SK-N-SH (cell line): ENCODE measurements around the gene PSMA5. TPM values are rescaled to one million over a fixed set of nuclear protein-coding genes. Genes with fewer than 3 reads are reported as not detected.

ENCODE experiments used
- CTCF ChIA-PET: fragments of 300-600, 350-600 bp; formaldehyde crosslinking; extraction: SDS; loops from one replicate; lab custom pipeline; 2021; lab: Yijun Ruan, JAX
- POLR2A ChIA-PET: fragments of 350-600 bp; sonication (Branson Sonifier 250); formaldehyde crosslinking; extraction: SDS; loops from one replicate; lab custom pipeline; 2020; ENCODE audit warnings: antibody characterized with exemption, inconsistent platforms; lab: Yijun Ruan, JAX
- DNase-seq: peaks from one replicate; pipeline ENCODE4 v3.0.0; 2012
- H2AFZ ChIP-seq: fragments of 200-600 bp; sonication (generic); 2 replicates; pipeline ENCODE4 v1.8.1; 2016; ENCODE audit warnings: antibody characterized with exemption, mild to moderate bottlenecking, low read depth
- H3F3A ChIP-seq: fragments of 200-600 bp; sonication (generic); replicated peaks from 2 replicates; pipeline ENCODE3; 2016; ENCODE audit warnings: antibody characterized with exemption, mild to moderate bottlenecking; ENCODE audit not compliant: insufficient read depth
- H3K27ac ChIP-seq, 2 experiments: fragments of 200-500 bp in 1 of 2; fragments of 200-600 bp in 1 of 2; sonication (Bioruptor generic) in 1 of 2; sonication (generic), shearing (Covaris generic) in 1 of 2; 2 replicates each; pipeline versions ENCODE4 v1.5.1 to v1.6.1; 2014 to 2016; ENCODE audit warnings: low read depth in 2 of 2, inconsistent platforms in 1 of 2, low read length in 1 of 2, mild to moderate bottlenecking in 1 of 2, mixed read lengths in 1 of 2
- H3K27me3 ChIP-seq: fragments of 200-600 bp; sonication (generic), shearing (Covaris generic); 2 replicates; pipeline ENCODE4 v1.6.1; 2016; ENCODE audit warnings: mixed run types; ENCODE audit not compliant: insufficient read depth
- H3K36me3 ChIP-seq, 2 experiments: fragments of 200-500 bp in 1 of 2; fragments of 200-600 bp in 1 of 2; sonication (Bioruptor generic) in 1 of 2; sonication (generic) in 1 of 2; replicated peaks in 1 of 2; 2 replicates each; pipeline versions ENCODE3 to v1.5.1; 2014 to 2016; ENCODE audit warnings: low read length in 1 of 2, mild to moderate bottlenecking in 1 of 2; ENCODE audit not compliant: insufficient read depth in 2 of 2, control insufficient read depth in 1 of 2
- H3K4me1 ChIP-seq, 2 experiments: fragments of 200-500 bp in 1 of 2; fragments of 200-600 bp in 1 of 2; sonication (Bioruptor generic) in 1 of 2; sonication (generic), shearing (Covaris generic) in 1 of 2; 2 replicates each; pipeline versions ENCODE4 v1.5.1 to v1.6.1; 2014 to 2016; ENCODE audit warnings: low read depth in 1 of 2, low read length in 1 of 2, mixed run types in 1 of 2; ENCODE audit not compliant: insufficient read depth in 2 of 2, control insufficient read depth in 1 of 2
- H3K4me2 ChIP-seq: fragments of 200-600 bp; sonication (generic), shearing (Covaris generic); 2 replicates; pipeline ENCODE4 v1.6.1; 2017; ENCODE audit warnings: mixed run types
- H3K4me3 ChIP-seq, 2 experiments: fragments of 200-500 bp in 1 of 2; fragments of 200-600 bp in 1 of 2; sonication (Bioruptor generic) in 1 of 2; sonication (generic), shearing (Covaris generic) in 1 of 2; 2 replicates each; pipeline versions ENCODE4 v1.5.1 to v1.8.1; 2014 to 2016; ENCODE audit warnings: low read depth in 2 of 2, inconsistent platforms in 1 of 2, low read length in 1 of 2, mild to moderate bottlenecking in 1 of 2, mixed read lengths in 1 of 2, moderate library complexity in 1 of 2
- H3K79me2 ChIP-seq: fragments of 200-600 bp; sonication (generic); 2 replicates; pipeline ENCODE4 v1.8.1; 2017; ENCODE audit warnings: mild to moderate bottlenecking; ENCODE audit not compliant: insufficient read depth
- H3K9ac ChIP-seq: fragments of 200-600 bp; sonication (generic); 2 replicates; pipeline ENCODE4 v1.6.1; 2017; ENCODE audit warnings: mixed run types
- H3K9me2 ChIP-seq: fragments of 200-600 bp; sonication (generic); 2 replicates; pipeline ENCODE4 v1.6.1; 2017; ENCODE audit warnings: mixed run types
- H3K9me3 ChIP-seq: fragments of 200-600 bp; sonication (generic); 2 replicates; pipeline ENCODE4 v1.6.1; 2017; ENCODE audit warnings: mixed run types, mild to moderate bottlenecking, moderate library complexity
- H4K20me1 ChIP-seq: fragments of 200-600 bp; sonication (generic); 2 replicates; pipeline ENCODE4 v1.6.1; 2017; ENCODE audit warnings: mild to moderate bottlenecking, mixed run types; ENCODE audit not compliant: insufficient read depth
- FOSL2 ChIP-seq: IDR thresholded peaks from 2 replicates; pipeline ENCODE4 v1.4.0; 2012; ENCODE audit warnings: low read depth, mild to moderate bottlenecking, moderate library complexity, borderline replicate concordance
- FOXJ3 ChIP-seq: sonication (generic); formaldehyde crosslinking; IDR thresholded peaks from 2 replicates; pipeline ENCODE4 v1.5.1; 2020; ENCODE audit warnings: mild to moderate bottlenecking, missing genetic modification reagents
- GABPA ChIP-seq: IDR thresholded peaks from 2 replicates; pipeline ENCODE4 v1.4.0; 2012; ENCODE audit warnings: low read depth, mild to moderate bottlenecking
- GATA2 ChIP-seq: sonication (generic); formaldehyde crosslinking; IDR thresholded peaks from 2 replicates; pipeline ENCODE4 v1.5.0; 2020; ENCODE audit warnings: mild to moderate bottlenecking, missing genetic modification reagents
- MEF2A ChIP-seq: IDR thresholded peaks from 2 replicates; pipeline ENCODE4 v1.4.0; 2012; ENCODE audit warnings: low read depth, borderline replicate concordance
- MXI1 ChIP-seq: IDR thresholded peaks from 2 replicates; pipeline ENCODE4 v1.6.1; 2012; ENCODE audit warnings: mild to moderate bottlenecking, low read depth, low read length, improper control_type of control experiment
- NFIC ChIP-seq: IDR thresholded peaks from 2 replicates; pipeline ENCODE4 v1.4.0; 2012; ENCODE audit warnings: borderline replicate concordance
- RCOR1 ChIP-seq: fragments of 150-350 bp; IDR thresholded peaks from 2 replicates; pipeline ENCODE4 v1.6.1; 2017; ENCODE audit warnings: antibody characterized with exemption, low read length
- TAF1 ChIP-seq: IDR thresholded peaks from 2 replicates; pipeline ENCODE4 v1.6.1; 2012; ENCODE audit warnings: low read depth, mild to moderate bottlenecking, low read length, moderate library complexity, borderline replicate concordance
- WGBS: methylation state at CpG from one replicate; pipeline ENCODE4 v1.1.6; 2017; ENCODE audit warnings: low lambda C conversion rate; 5-methylcytosine and 5-hydroxymethylcytosine counted together
- polyA plus RNA-seq, 3 experiments: library from polyadenylated mRNA; depleted of rRNA; stranded (reverse); fragments of >200 nt; gene quantifications; 2 replicates each; pipeline ENCODE4 v1.2.3, GENCODE V29; 2012
- TF ChIP-seq, protein P1 (sequence below): IDR thresholded peaks from 2 replicates; pipeline ENCODE4 v1.4.0; 2012; ENCODE audit warnings: low read depth, borderline replicate concordance
- TF ChIP-seq, protein P2 (sequence below): fragments of 200-600 bp; sonication (generic); IDR thresholded peaks from 2 replicates; pipeline ENCODE4 v1.6.1; 2017; ENCODE audit warnings: antibody characterized with exemption, mild to moderate bottlenecking, moderate library complexity
- TF ChIP-seq, protein P3 (sequence below): IDR thresholded peaks from 2 replicates; pipeline ENCODE4 v1.4.0; 2012; ENCODE audit warnings: low read depth
- TF ChIP-seq, protein P4 (sequence below): fragments of 150-350 bp; IDR thresholded peaks from 2 replicates; pipeline ENCODE4 v1.6.1; 2017; ENCODE audit warnings: antibody characterized with exemption, low read length, low read depth, borderline replicate concordance
- TF ChIP-seq, protein P5 (sequence below): IDR thresholded peaks from 2 replicates; pipeline ENCODE4; 2012
- TF ChIP-seq, protein P6 (sequence below): IDR thresholded peaks from 2 replicates; pipeline ENCODE4 v1.6.1; 2012; ENCODE audit warnings: mild to moderate bottlenecking, low read depth, low read length, moderate library complexity
- TF ChIP-seq, protein P7 (sequence below): IDR thresholded peaks from 2 replicates; pipeline ENCODE4 v1.4.0; 2012; ENCODE audit warnings: low read depth, borderline replicate concordance

Gene PSMA5
- polyA plus RNA-seq, 1 of the 3 experiments (the other 2 are of a cell fraction) = 118 TPM

DNA sequence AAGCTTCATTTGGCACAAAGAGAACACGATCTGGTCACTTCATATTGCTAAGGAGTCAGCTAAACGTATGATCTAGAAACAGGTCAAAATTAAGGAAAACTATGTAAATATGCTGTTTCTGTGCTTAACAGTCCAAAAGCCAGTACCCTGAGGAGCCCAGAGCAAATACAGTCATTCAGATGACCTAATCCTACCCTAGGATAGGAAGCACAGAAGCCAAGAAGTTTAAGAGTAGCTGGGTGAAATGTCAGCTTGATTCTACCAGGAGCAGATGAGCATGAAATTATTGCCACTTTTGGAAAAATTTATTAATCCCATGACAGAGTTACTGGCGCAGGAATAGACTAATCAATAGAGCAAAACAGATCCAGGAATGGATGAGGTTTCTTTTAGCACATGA lies 46.8 kb downstream of the PSMA5 start:
- Histone ChIP-seq H3K79me2 (peaks cover 34% of the 10 kb centered on the region), H3K27ac (no peak overlapping the region), H3K9me2 (no peaks in the 10 kb centered on the region), H3K4me3 (no peak overlapping the region), H3K4me2 (no peak overlapping the region), H4K20me1 (no peaks in the 10 kb centered on the region), H3K4me1 (peaks cover 10 to 18% of the 10 kb centered on the region in 2 experiments; a peak in 3 of 4 replicates), H3K27me3 (no peaks in the 10 kb centered on the region), H2AFZ (no peak overlapping the region), H3K9me3 (no peaks in the 10 kb centered on the region), H3K9ac (no peak overlapping the region), H3K36me3 (no peaks in the 10 kb centered on the region), H3F3A (peaks cover 18% of the 10 kb centered on the region)
- CTCF ChIA-PET = interaction anchor here (0.9 to 3.0 kb wide), 3 partner anchors 19 to 266 kb away, joined by 3 to 10 read pairs (median 4); no protein-coding TSS in a partner anchor
- no peak for DNase-seq
- POLR2A ChIA-PET = no interaction called here
- WGBS = 77% methylated on average over 3 of the region's 3 CpGs
- TF ChIP-seq MXI1 = no peak
- TF ChIP-seq, protein P1, sequence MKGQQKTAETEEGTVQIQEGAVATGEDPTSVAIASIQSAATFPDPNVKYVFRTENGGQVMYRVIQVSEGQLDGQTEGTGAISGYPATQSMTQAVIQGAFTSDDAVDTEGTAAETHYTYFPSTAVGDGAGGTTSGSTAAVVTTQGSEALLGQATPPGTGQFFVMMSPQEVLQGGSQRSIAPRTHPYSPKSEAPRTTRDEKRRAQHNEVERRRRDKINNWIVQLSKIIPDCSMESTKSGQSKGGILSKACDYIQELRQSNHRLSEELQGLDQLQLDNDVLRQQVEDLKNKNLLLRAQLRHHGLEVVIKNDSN = no peak
- no peak for TF ChIP-seq RCOR1
- TF ChIP-seq MEF2A = no peak
- TF ChIP-seq, protein P2, sequence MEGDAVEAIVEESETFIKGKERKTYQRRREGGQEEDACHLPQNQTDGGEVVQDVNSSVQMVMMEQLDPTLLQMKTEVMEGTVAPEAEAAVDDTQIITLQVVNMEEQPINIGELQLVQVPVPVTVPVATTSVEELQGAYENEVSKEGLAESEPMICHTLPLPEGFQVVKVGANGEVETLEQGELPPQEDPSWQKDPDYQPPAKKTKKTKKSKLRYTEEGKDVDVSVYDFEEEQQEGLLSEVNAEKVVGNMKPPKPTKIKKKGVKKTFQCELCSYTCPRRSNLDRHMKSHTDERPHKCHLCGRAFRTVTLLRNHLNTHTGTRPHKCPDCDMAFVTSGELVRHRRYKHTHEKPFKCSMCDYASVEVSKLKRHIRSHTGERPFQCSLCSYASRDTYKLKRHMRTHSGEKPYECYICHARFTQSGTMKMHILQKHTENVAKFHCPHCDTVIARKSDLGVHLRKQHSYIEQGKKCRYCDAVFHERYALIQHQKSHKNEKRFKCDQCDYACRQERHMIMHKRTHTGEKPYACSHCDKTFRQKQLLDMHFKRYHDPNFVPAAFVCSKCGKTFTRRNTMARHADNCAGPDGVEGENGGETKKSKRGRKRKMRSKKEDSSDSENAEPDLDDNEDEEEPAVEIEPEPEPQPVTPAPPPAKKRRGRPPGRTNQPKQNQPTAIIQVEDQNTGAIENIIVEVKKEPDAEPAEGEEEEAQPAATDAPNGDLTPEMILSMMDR = no peak
- no peak for TF ChIP-seq FOXJ3 (CRISPR knock-in tag)
- TF ChIP-seq GABPA = no peak
- TF ChIP-seq, protein P3, sequence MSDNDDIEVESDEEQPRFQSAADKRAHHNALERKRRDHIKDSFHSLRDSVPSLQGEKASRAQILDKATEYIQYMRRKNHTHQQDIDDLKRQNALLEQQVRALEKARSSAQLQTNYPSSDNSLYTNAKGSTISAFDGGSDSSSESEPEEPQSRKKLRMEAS = no peak
- TF ChIP-seq, all 33 proteins: peak for 0

DNA sequence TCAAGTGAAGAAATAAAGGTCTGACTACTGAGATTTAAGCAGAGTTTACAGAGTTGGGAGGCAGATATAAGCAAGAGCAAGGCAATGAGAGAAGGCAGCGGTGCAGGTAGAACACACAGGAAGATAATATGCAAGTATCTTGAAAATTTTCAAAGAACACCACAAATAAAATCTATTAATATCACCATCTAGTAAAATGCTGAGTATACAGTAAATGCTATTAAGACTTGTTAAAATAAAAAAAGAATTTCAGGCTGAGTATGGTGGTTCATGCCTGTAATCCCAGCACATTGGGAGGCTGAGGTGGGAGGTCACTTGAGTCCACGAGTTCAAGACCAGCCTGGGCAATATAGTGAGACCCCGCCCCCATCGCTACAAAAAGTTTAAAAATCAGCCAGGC lies 48.5 kb downstream of the PSMA5 start:
- Histone ChIP-seq H3K27me3 (no peaks in the 10 kb centered on the region), H3K4me3 (no peak overlapping the region), H3K27ac (no peak overlapping the region), H2AFZ (no peak overlapping the region), H3K9me3 (no peaks in the 10 kb centered on the region), H3K79me2 (peaks cover 50% of the 10 kb centered on the region), H3F3A (peaks cover 18% of the 10 kb centered on the region), H3K9ac (no peak overlapping the region), H3K9me2 (no peaks in the 10 kb centered on the region), H3K4me2 (no peak overlapping the region), H4K20me1 (no peaks in the 10 kb centered on the region), H3K36me3 (no peaks in the 10 kb centered on the region), H3K4me1 (peaks cover 2 to 7% of the 10 kb centered on the region in 2 experiments; a peak in 2 of 4 replicates)
- no peak for DNase-seq
- ChIA-PET POLR2A (no interaction called here), CTCF (no interaction called here)
- 93% methylated on average over 4 of the region's 4 CpGs for WGBS
- TF ChIP-seq, protein P4, sequence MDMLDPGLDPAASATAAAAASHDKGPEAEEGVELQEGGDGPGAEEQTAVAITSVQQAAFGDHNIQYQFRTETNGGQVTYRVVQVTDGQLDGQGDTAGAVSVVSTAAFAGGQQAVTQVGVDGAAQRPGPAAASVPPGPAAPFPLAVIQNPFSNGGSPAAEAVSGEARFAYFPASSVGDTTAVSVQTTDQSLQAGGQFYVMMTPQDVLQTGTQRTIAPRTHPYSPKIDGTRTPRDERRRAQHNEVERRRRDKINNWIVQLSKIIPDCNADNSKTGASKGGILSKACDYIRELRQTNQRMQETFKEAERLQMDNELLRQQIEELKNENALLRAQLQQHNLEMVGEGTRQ = no peak
- TF ChIP-seq GATA2 (CRISPR knock-in tag) (no peak), FOSL2 (no peak), NFIC (no peak), TAF1 (no peak)
- TF ChIP-seq, protein P5, sequence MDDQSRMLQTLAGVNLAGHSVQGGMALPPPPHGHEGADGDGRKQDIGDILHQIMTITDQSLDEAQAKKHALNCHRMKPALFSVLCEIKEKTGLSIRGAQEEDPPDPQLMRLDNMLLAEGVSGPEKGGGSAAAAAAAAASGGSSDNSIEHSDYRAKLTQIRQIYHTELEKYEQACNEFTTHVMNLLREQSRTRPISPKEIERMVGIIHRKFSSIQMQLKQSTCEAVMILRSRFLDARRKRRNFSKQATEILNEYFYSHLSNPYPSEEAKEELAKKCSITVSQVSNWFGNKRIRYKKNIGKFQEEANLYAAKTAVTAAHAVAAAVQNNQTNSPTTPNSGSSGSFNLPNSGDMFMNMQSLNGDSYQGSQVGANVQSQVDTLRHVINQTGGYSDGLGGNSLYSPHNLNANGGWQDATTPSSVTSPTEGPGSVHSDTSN = no peak
- TF ChIP-seq, protein P6, sequence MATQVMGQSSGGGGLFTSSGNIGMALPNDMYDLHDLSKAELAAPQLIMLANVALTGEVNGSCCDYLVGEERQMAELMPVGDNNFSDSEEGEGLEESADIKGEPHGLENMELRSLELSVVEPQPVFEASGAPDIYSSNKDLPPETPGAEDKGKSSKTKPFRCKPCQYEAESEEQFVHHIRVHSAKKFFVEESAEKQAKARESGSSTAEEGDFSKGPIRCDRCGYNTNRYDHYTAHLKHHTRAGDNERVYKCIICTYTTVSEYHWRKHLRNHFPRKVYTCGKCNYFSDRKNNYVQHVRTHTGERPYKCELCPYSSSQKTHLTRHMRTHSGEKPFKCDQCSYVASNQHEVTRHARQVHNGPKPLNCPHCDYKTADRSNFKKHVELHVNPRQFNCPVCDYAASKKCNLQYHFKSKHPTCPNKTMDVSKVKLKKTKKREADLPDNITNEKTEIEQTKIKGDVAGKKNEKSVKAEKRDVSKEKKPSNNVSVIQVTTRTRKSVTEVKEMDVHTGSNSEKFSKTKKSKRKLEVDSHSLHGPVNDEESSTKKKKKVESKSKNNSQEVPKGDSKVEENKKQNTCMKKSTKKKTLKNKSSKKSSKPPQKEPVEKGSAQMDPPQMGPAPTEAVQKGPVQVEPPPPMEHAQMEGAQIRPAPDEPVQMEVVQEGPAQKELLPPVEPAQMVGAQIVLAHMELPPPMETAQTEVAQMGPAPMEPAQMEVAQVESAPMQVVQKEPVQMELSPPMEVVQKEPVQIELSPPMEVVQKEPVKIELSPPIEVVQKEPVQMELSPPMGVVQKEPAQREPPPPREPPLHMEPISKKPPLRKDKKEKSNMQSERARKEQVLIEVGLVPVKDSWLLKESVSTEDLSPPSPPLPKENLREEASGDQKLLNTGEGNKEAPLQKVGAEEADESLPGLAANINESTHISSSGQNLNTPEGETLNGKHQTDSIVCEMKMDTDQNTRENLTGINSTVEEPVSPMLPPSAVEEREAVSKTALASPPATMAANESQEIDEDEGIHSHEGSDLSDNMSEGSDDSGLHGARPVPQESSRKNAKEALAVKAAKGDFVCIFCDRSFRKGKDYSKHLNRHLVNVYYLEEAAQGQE = no peak
- TF ChIP-seq, protein P7, sequence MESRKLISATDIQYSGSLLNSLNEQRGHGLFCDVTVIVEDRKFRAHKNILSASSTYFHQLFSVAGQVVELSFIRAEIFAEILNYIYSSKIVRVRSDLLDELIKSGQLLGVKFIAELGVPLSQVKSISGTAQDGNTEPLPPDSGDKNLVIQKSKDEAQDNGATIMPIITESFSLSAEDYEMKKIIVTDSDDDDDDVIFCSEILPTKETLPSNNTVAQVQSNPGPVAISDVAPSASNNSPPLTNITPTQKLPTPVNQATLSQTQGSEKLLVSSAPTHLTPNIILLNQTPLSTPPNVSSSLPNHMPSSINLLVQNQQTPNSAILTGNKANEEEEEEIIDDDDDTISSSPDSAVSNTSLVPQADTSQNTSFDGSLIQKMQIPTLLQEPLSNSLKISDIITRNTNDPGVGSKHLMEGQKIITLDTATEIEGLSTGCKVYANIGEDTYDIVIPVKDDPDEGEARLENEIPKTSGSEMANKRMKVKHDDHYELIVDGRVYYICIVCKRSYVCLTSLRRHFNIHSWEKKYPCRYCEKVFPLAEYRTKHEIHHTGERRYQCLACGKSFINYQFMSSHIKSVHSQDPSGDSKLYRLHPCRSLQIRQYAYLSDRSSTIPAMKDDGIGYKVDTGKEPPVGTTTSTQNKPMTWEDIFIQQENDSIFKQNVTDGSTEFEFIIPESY = no peak
